ENCODE measurements around the gene SLC35G1. TPM values are rescaled to one million over a fixed set of nuclear protein-coding genes. Genes with fewer than 3 reads are reported as not detected.

The SLC35G1 gene
- total and polyA plus RNA-seq, 2 of the 13 experiments (the other 11 are each of a cell fraction or from before 2014, with no cell fraction given): 2.5 to 4.5 TPM

GRCh38 chr10:93893646-93894515 is at the start of gene SLC35G1 (continued):
- TF ChIP-seq ZNF142 (CRISPR knock-in tag; IDR thresholded peaks at IDR 0.05) (no peak), ZNF275 (CRISPR knock-in tag; IDR thresholded peaks at IDR 0.05; ENCODE audit: borderline replicate concordance) (no peak; the same call in 1 of the 2 replicates), ZFP91 (CRISPR knock-in tag; IDR thresholded peaks at IDR 0.05; ENCODE audit: borderline replicate concordance) (no peak; the same call in 1 of the 2 replicates), SP1 (IDR thresholded peaks at IDR 0.05) (no peak), SP1 (CRISPR knock-in tag; IDR thresholded peaks at IDR 0.05) (no peak), RNF219 (CRISPR knock-in tag; IDR thresholded peaks at IDR 0.05) (no peak), BRD4 (CRISPR knock-in tag; IDR thresholded peaks at IDR 0.05) (0 out of 2 replicates have a peak, but pooled peaks have one; percentile 33), ZMYM4 (CRISPR knock-in tag; IDR thresholded peaks at IDR 0.05) (peak; percentile 63; the same call in 1 of the 2 replicates), MAFK (conservative IDR thresholded peaks at IDR 0.05 in 1 of 2, IDR thresholded peaks at IDR 0.05 in 1 of 2; ENCODE audit: low read length in 2 of 2) (no peak), ELF3 (CRISPR knock-in tag; IDR thresholded peaks at IDR 0.05) (no peak), AKAP8 (CRISPR knock-in tag; IDR thresholded peaks at IDR 0.05) (no peak), RBAK (CRISPR knock-in tag; IDR thresholded peaks at IDR 0.05) (no peak), SRF (IDR thresholded peaks at IDR 0.05; ENCODE audit: low read depth, low read length) (no peak), MED1 (CRISPR knock-in tag; IDR thresholded peaks at IDR 0.05) (peak; percentile 38), NFIC (IDR thresholded peaks at IDR 0.05; ENCODE audit: low read length) (no peak), FOXK2 (IDR thresholded peaks at IDR 0.05) (no peak), MXD1 (CRISPR knock-in tag; IDR thresholded peaks at IDR 0.05) (0 out of 2 replicates have a peak, but pooled peaks have one; percentile 28), JDP2 (CRISPR knock-in tag; IDR thresholded peaks at IDR 0.05; ENCODE audit: borderline replicate concordance) (no peak)

All from HepG2 (cell line).